HG03378 (cell line): ENCODE data around the gene PLXNA2.

Source experiments
- ATAC-seq: cut with Tn5 transposase; IDR thresholded peaks from one replicate; pipeline ENCODE4 v1.9.1; 2021; ENCODE audit warnings: mild to moderate bottlenecking, moderate library complexity; ENCODE audit not compliant: unreplicated experiment

The PLXNA2 gene

GRCh38 chr1:208031932-208032320 is 212.3 kb downstream of the PLXNA2 start:
- no peak for ATAC-seq

DNA sequence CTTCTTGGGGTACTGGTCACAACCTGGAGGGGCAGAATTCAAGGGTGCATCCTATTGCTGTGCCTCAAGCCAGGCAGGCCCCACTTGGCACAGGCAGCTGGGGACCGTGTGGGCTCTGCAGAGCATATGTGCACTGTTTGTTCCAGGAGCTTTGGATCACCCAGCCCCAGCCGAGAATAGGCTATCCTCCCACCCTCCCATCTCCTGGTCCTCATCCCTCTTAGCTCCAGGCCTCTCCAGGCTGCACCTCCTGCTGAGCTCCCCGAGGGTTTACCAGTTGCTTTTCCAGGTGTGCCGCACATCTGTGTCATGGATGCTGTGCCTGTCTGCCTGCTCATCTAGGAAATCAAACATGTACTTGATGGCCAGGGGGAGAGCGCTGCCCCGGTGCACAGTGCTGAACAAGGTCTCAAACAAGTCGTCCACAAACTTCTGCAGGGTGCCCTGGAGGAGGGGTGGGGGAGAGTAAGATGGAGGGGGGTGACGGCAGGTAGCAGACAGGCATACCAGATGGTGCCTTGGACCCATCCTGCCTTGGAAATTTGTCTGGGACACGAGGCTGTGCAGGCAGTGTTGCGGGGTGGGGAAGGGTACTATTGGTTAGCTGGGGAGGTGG is 212.8 kb downstream of the PLXNA2 start:
- ATAC-seq: no peak

GRCh38 chr1:208030288-208031091 is 213.7 kb downstream of the PLXNA2 start:
- ATAC-seq: no peak

DNA sequence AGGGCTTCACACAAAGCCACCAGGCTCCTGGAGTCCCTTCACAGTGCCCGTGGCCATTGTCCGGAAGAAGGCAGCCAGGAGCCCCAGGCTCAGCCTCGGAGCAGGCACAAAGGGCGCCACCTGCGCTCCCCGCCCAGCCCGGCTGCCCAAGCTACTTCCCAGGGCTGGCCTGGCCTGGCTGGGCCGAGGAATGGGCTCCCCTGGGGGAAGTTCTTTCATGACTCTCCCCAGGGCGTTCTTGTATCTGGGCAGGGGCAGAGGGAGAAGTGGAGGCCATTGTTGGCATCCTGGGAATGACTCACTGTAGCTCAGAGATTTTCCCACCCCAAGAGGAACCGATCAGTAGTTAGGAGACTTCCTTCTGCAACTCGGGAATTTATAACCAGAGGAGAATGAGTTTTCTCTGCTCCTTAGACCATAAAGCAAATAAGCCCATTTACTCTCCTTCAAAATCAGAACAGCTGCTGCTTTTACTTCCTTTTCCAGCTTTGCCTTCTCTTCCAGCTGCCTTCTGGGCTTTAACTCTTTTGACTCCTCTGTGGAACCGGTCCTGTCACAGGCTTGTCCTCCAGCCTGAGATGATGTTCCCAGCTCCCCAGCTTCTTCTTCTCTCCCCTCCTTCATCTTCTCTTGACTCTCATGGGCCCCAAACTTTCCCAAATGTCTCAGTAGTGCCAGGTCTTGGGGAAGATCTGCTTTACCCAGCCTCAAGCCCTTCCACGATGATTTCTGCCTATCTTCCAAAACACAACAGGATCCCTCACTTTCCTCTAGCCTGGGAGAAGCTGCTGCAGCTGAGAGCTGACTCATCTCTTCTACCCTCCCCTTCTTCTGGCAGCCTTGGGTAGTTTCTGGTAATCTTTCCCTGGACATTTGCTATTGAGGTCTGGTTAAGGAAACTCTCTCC is 214.6 kb downstream of the PLXNA2 start:
- no peak for ATAC-seq

- ATAC-seq: no peak
Measured at GRCh38 chr1:208028526-208028925, 215.7 kb downstream of the PLXNA2 start.

- ATAC-seq: no peak
Measured at GRCh38 chr1:208027861-208028260, 216.3 kb downstream of the PLXNA2 start.

GRCh38 chr1:208026880-208027438 is 217.2 kb downstream of the PLXNA2 start:
- no peak for ATAC-seq

- no peak for ATAC-seq
Measured at GRCh38 chr1:208025031-208025430, 219.2 kb downstream of the PLXNA2 start.

DNA sequence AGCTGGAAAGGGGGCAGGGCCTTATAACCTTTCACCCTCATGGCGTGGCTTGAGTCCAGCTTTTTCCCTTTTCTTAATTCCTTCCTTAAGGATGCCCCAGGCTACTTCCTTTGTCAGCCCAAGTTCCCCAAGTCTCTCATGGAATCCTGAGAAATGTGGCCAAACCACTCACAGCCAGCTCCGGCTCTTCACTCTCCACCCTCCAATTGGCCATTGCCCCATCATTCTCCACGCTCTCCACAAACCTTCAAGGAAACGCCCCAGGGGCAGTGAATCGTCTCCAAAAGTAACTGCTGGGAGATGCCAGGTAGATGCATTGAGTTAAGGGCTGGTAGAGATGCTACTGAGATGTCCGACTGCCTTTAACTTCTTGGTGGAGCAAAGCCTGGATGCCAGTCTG is 219.8 kb downstream of the PLXNA2 start:
- ATAC-seq: no peak

DNA sequence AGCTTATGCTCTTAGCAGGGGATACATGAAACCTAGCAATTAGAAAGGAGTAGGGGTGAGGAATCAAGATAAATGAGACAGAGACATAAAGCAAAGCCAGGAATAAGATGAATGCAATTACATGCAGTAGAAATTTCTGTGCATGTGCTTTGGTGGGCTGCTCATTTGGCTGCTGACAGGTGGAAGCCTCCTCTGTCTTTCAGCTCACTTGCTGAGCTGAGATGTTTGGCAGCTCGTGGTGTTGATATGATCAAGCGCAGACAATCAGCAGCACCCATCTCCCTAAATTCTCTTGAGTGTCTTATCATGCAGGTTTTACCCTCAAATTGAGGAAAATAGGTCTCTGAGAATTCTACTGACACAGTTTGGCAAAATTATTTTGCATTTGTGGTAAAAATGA is 224.9 kb downstream of the PLXNA2 start:
- ATAC-seq: no peak

DNA sequence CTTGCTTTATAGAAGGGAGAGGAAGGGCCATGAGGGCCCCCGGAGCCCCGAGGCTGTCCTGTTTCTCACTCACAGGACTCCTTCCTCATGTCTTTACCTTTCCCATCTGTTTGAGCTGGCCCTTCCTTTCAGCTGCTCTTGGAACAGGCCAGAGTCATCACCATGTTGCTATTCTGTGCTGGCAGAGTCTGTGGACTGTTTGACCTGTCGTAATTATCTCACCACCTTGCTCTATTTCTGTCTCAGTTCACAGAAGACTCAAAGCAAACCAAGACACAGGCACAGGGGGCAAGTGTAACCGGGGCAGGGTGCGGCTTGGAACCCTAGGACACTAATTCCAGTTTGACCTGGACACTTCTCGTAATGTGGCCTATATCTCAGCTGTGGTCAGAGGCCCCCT is 228.9 kb downstream of the PLXNA2 start:
- ATAC-seq: no peak

GRCh38 chr1:208013210-208013609 is 231.0 kb downstream of the PLXNA2 start:
- ATAC-seq: no peak

DNA sequence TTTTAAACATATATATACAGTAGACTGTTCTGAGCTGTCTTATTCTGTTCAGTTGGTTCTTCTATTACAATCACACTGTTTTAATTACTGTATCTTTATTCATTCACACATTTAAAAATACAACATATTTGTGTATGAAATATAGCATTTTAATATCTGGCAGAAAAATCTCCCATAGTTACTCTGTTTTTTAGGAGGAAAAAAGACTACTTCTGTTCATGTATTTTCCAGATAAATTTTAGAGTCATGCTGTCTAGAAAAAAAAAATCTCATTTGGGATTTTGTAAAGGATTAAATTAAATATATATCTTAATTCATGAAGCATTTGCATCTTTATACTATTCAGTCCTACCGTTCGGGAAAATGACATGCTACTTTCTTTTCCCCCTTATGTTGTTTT is 231.5 kb downstream of the PLXNA2 start:
- ATAC-seq: no peak

DNA sequence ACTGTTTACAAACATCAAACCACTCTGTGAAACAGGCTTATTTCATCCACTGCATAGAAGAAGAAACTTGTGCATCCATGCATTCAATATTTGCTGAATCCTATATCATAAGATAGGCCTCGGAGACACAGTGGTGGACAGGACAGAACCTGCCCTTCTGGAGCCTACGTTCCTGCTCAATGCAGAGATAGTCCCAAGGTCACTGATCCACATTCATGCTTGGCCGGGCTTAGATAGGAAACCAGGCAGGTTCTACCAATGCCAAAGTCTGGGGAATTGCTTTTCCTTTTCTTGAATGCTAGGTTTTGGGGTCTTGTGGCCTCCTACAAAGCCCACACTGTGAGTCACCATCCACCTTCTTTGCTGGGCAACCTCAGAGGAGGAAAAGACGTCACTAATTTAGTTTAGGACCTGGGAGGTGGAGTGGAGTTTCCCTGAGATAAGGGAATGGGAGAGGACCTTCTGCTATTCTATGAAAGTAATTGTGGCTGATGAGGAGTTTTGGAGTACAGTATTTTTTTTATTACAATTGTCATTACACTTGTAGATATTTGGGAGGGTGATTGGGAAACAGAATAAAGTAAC is 233.6 kb downstream of the PLXNA2 start:
- no peak for ATAC-seq

GRCh38 chr1:208009706-208010444 is 234.3 kb downstream of the PLXNA2 start:
- ATAC-seq: no peak

GRCh38 chr1:208009303-208009702 is 234.9 kb downstream of the PLXNA2 start:
- ATAC-seq: no peak

DNA sequence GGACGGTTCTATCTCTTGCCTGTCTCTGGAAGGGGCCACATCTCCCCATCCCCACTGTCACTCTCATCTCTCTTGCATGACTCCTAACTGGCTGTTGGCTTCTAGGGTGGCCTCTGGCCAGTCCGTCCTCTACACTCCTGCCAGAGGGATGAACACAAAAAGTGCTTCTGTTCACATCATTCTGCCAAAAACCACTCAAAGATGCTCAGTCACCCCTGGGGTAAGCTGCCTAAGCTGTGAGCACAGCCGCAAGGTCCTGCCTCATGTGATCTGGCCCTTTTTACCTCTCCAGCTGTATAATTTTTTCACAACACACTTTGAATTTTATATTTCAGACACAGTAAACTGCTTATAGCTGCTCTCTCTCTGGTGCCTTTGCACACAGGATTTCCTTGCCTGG is 235.7 kb downstream of the PLXNA2 start:
- ATAC-seq: no peak

DNA sequence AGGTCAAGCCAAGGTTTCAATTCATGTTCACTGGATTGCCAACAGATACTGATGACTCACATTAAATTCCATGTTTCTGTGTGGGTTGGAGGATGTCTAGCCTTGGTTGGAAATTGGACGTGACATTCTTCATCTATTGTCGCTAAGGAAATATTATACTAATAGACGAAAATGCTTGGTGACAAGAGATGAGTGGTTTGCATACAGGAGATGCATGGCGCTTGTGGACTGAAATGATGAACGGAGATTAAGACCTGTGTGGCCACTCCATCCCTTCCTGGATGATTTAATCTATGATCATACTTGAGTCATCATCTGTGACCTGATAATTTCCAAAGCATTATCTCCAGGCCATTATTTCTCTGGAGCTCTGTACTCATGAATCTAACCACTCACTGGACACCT is 236.2 kb downstream of the PLXNA2 start:
- no peak for ATAC-seq

DNA sequence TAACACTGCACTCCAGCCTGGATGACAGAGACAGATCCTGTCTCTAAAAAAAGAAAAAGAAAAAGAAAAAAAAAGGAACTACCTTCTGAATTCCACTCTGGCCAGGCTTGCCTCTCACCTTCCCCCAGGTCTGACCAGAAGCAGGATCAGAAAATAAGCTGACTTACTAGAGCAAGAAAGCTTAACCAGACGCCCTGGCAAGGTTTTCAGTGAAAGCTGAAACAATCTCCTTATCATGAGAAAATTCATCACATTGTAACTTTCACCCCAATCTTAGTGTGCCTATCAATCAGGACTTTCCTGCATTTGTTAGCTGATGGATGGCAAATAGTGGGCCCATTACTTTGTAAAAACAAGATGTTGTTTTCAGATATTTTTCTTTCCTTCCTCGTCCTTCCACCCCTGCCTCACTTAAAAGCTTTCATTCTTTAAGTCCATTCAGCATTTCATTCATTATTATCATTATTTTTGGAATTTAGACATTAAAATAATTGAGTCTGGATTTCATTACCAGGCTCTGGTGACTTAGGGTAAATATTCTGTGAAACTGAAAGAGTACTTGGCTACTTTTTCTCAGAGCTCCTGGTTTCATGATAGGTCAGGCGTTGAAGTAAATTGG is 236.8 kb downstream of the PLXNA2 start:
- ATAC-seq: no peak
